BJ (cell line): ENCODE data around the gene ADAMTS17. TPM values are rescaled to one million over a fixed set of nuclear protein-coding genes. Genes with fewer than 3 reads are reported as not detected.

ENCODE experiments used
- CTCF ChIA-PET: fragments of 350-600 bp; formaldehyde crosslinking; extraction: SDS; loops from one replicate; lab custom pipeline; 2021; ENCODE audit warnings: antibody characterized with exemption, inconsistent platforms; lab: Yijun Ruan, JAX
- POLR2A ChIA-PET: fragments of 300-600 bp; sonication (Branson Sonifier 250); formaldehyde crosslinking; extraction: SDS; loops from one replicate; lab custom pipeline; 2021; ENCODE audit warnings: antibody characterized with exemption; lab: Charles Lee
- DNase-seq: peaks from one replicate; pipeline ENCODE4 v3.0.0-alpha.2; 2011; ENCODE audit warnings: low read depth
- H3K27me3 ChIP-seq: 2 replicates; pipeline ENCODE4 v1.6.0; 2011; ENCODE audit warnings: low read length; ENCODE audit not compliant: control insufficient read depth, insufficient read depth
- H3K36me3 ChIP-seq: 2 replicates; pipeline ENCODE4 v1.5.1; 2011; ENCODE audit warnings: low read length; ENCODE audit not compliant: control insufficient read depth, insufficient read depth
- H3K4me3 ChIP-seq: 2 replicates; pipeline ENCODE4 v1.5.1; 2011; ENCODE audit warnings: low read depth, mild to moderate bottlenecking, control low read depth, low read length
- polyA plus RNA-seq: library from polyadenylated mRNA; depleted of rRNA; stranded (reverse); fragments of >200 nt; gene quantifications from 2 replicates; pipeline ENCODE4 v1.2.3, GENCODE V29; 2011
- TF ChIP-seq, protein P1 (sequence below): IDR thresholded peaks from 2 replicates; pipeline ENCODE4 v1.5.1; 2011; ENCODE audit warnings: low read depth, mild to moderate bottlenecking, control low read depth, inconsistent platforms, low read length, moderate library complexity; ENCODE audit not compliant: insufficient read depth

Gene ADAMTS17
- polyA plus RNA-seq, 1 experiment = not detected

DNA sequence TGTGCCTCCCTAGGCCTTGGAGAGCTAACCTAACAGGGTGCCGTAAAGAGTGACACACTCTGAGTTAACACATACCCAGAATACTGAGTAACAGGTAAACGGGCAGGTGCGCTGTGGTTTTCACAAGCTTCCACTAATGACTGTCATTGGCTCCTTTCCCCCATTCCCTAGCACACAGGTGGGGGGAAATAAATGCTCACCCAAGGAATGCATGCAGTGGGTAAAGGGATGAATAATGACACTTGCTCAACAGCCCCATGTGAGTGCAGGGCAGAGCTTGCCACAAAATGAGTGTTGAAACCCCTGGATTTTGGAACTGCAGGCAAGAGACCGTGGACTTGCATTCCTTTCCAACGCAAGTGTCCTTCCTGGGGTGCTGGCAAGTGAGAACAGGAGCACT is 57.6 kb downstream of the ADAMTS17 start:
- TF ChIP-seq, protein P1, sequence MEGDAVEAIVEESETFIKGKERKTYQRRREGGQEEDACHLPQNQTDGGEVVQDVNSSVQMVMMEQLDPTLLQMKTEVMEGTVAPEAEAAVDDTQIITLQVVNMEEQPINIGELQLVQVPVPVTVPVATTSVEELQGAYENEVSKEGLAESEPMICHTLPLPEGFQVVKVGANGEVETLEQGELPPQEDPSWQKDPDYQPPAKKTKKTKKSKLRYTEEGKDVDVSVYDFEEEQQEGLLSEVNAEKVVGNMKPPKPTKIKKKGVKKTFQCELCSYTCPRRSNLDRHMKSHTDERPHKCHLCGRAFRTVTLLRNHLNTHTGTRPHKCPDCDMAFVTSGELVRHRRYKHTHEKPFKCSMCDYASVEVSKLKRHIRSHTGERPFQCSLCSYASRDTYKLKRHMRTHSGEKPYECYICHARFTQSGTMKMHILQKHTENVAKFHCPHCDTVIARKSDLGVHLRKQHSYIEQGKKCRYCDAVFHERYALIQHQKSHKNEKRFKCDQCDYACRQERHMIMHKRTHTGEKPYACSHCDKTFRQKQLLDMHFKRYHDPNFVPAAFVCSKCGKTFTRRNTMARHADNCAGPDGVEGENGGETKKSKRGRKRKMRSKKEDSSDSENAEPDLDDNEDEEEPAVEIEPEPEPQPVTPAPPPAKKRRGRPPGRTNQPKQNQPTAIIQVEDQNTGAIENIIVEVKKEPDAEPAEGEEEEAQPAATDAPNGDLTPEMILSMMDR = no peak
- CTCF ChIA-PET = no interaction called here
- POLR2A ChIA-PET = no interaction called here
- Histone ChIP-seq H3K4me3 (no peak overlapping the region), H3K27me3 (no peaks in the 10 kb centered on the region), H3K36me3 (no peaks in the 10 kb centered on the region)
- no peak for DNase-seq

DNA sequence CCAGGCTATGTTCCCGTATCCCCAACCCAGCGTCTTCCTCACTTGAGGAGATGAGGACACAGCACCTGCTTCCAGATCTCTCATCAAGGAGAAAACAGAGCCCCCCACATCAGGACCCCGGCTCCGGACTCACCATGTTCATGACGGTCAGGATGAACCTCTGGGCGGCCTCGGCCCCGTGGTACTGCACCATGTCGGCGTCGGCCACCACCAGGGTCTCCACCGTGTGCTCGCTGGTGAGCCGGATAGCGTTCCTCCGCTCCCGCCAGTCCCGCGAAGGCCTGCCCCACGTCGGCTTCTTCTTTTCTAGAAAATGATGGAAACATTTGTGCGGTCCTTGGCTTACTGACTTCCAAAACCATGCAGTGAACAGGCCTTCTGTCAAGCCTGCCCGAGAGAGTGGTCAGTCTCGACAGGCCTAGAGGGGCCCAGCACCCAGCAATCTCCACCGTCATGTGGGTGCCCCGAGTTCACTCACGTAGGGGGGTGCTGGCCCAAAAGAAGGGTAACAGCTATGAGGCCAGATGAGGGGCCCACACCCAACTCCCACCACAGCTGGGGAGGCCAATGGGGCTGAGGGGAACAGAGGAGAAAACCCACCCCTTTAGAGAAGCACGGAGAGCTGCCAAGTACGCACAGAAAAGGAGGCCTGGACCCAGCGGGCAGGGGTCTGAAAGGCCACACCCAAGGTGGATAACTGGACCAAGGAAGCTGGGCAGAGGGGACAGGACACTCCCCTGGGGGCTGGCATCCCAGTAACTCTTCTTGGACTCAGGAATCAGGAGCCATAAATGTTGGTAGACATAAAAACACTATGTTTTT is 60.5 kb downstream of the ADAMTS17 start:
- Histone ChIP-seq H3K27me3 (no peaks in the 10 kb centered on the region), H3K4me3 (no peak overlapping the region), H3K36me3 (no peaks in the 10 kb centered on the region)
- ChIA-PET POLR2A (no interaction called here), CTCF (no interaction called here)
- TF ChIP-seq, protein P1 = no peak
- no peak for DNase-seq

DNA sequence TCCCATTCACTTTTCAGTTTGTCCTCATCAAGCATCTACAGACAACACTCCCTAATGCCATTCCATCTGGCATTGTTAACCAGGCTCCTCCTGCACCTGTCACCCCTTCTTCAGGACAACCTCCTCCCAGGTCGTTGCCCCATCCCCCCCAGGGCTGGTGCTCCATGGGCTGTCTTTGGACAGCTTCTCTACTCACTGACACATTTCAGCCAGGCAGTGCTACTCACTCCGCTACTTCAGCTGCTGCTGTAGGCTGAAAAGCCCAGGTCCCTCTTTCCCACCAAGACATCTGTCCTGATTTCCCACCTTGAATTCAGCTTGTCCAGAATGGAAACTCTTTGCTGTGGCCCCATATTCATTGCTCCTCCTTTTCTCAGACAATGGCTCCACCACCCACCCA is 61.9 kb downstream of the ADAMTS17 start:
- no peak overlapping the region for H3K4me3 ChIP-seq
- TF ChIP-seq, protein P1 = no peak
- POLR2A ChIA-PET = no interaction called here
- H3K36me3 ChIP-seq = no peaks in the 10 kb centered on the region
- CTCF ChIA-PET = no interaction called here
- no peaks in the 10 kb centered on the region for H3K27me3 ChIP-seq
- no peak for DNase-seq

DNA sequence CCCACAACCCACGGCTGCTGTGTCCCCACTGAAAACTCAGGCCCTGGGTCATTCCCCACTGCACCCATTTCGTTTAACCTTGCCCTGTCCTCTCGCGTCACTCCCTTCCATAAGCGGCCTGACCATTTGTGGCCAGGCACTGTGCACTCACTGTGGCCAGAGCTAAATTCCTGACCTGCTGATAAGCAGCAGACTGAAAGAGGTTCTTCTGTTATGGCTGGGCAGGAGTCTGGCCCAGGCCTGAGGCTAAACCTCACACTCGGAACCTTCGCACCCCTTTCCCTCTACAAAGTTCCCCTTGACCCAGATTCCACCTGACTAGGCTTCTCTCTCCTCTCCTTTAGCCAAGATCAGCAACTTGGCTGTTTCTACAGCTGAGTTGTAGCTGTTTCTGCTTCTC is 62.3 kb downstream of the ADAMTS17 start:
- Histone ChIP-seq H3K36me3 (no peaks in the 10 kb centered on the region), H3K4me3 (no peak overlapping the region), H3K27me3 (no peaks in the 10 kb centered on the region)
- CTCF ChIA-PET = no interaction called here
- DNase-seq = no peak
- POLR2A ChIA-PET = no interaction called here
- TF ChIP-seq, protein P1 = no peak

DNA sequence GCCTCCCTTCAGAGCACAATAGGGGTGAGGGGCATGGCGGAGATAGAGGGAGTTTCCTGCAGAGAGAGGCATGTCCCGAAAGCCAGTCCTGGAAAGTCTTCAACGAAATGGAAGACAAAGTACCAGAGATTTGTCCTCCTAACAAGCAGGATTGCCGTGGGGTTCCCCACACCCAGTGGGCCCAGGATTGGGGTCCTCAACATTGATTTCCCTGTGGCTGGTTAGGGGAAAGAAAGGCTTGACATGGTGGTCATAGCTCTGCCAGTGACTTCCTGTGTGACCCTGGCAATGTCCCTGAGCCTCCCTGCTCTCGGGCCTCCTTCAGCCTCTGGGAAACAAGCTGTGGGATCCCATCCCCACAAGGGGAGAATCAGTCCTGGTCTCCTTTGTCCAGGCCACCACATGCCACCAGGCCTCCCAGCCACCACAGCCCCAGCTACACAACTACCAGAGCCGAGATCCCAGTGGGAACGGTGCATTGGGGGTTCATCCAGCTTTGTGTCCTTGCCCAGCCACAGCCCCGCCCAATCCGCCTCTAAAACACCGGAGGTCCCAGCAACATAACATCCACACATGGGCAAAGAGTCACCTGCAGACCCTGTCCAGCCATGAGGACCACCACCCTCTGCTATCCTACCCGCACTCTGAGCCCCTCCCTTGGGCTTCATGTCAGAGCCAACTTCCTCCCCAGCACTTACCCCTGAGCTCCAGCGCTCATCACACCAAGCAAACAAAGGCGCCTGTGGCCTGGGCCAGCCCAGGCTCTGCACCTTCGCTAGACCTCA is 63.0 kb downstream of the ADAMTS17 start:
- POLR2A ChIA-PET = no interaction called here
- no peaks in the 10 kb centered on the region for H3K27me3 ChIP-seq
- TF ChIP-seq, protein P1 = no peak
- no peaks in the 10 kb centered on the region for H3K36me3 ChIP-seq
- CTCF ChIA-PET = no interaction called here
- H3K4me3 ChIP-seq = no peak overlapping the region
- DNase-seq = no peak
